ENCODE data around the gene TMEM63C. TPM values are rescaled to one million over a fixed set of nuclear protein-coding genes. Genes with fewer than 3 reads are reported as not detected.

TMEM63C gene
- total RNA-seq, 3 donors from 2014 or later (not counting 1 experiment from before 2014, with no cell fraction given): 1.5 to 5.1 (median 2.1) TPM

DNA sequence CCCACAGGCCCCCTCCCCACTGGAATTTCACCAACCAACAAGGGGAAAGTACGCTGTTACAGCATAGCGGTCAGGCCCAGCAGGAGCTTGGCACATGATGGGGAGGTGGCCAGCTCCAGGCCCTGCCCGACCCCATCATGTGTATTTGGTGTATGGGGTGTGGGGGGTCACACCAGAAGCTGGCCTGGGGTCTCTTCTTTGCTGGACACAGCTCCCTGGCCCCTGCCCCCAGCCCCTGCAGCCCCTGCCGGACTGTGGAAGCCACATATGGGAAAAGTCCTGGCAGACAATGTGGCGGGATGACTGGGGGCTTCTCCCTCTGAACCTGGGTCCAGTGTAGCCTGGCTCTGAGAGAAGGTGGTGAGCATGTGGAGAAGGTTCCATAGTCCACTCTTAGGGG lies 77.0 kb downstream of the TMEM63C start:
- H3K4me3 Mint-ChIP-seq: no peak overlapping the region
- intact Hi-C loops (cut with micrococcal nuclease): no loop called here
- H3K27ac Mint-ChIP-seq: no peak overlapping the region
- H3K9me3 ChIP-seq (ENCODE audit: control insufficient read depth, insufficient read depth, low read length): no peaks in the 10 kb centered on the region
- no peaks in the 10 kb centered on the region for H3K9me3 Mint-ChIP-seq
- no peak overlapping the region for H3K4me3 ChIP-seq (ENCODE audit: low read length)
- peaks cover 13 to 21% of the 10 kb centered on the region in 2 donors for H3K27me3 Mint-ChIP-seq (ENCODE audit: low read depth in 2 of 2)
- H3K36me3 Mint-ChIP-seq: no peaks in the 10 kb centered on the region
- DNase-seq: no peak
- H3K36me3 ChIP-seq (ENCODE audit: control insufficient read depth, insufficient read depth, low read length): no peaks in the 10 kb centered on the region
- H3K27me3 ChIP-seq (ENCODE audit: control insufficient read depth, insufficient read depth, low read length): no peaks in the 10 kb centered on the region
- H3K27ac ChIP-seq (ENCODE audit: low read length): no peak overlapping the region
- TF ChIP-seq, protein P1, sequence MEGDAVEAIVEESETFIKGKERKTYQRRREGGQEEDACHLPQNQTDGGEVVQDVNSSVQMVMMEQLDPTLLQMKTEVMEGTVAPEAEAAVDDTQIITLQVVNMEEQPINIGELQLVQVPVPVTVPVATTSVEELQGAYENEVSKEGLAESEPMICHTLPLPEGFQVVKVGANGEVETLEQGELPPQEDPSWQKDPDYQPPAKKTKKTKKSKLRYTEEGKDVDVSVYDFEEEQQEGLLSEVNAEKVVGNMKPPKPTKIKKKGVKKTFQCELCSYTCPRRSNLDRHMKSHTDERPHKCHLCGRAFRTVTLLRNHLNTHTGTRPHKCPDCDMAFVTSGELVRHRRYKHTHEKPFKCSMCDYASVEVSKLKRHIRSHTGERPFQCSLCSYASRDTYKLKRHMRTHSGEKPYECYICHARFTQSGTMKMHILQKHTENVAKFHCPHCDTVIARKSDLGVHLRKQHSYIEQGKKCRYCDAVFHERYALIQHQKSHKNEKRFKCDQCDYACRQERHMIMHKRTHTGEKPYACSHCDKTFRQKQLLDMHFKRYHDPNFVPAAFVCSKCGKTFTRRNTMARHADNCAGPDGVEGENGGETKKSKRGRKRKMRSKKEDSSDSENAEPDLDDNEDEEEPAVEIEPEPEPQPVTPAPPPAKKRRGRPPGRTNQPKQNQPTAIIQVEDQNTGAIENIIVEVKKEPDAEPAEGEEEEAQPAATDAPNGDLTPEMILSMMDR (IDR thresholded peaks at IDR 0.05): no peak
- no peak for ATAC-seq
- H3K4me1 ChIP-seq (ENCODE audit: control insufficient read depth, insufficient read depth, low read length): no peaks in the 10 kb centered on the region
- WGBS (ENCODE audit: insufficient coverage): 90% methylated on average over 5 of the region's 5 CpGs
- H3K4me1 Mint-ChIP-seq: no peaks in the 10 kb centered on the region

DNA sequence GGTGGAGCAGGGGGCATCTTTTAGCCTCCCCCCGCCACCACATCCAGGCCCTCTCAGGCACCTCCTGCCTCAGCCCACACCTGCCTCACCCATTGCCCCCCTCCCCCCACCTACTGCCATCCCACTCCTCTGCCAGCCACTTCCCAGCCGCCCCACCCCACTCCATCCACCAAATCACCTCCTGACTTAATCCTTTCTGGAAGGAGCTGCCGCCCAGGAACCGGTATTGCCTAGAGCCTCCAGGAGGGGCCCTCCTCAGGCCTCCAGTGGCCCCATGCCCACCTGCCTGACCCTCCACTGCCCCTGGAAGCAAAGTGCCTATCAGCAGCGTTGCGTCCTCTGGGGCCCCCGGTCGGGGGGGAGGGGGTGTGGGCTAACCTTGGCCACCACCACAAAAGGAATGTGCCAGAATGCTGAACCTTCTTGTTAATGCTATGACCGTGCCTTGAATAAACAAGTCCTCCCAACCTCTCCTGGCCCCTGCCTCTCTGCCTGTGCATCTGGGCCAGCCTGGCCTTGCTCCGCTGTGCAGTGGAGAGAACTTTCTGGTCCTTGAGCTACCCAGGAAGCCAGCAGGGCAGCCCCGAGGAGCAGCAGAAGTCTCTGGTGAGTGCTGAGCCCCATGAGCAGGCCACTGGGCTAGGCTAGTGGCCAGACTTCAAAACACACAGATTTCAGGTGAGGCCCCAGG lies 77.6 kb downstream of the TMEM63C start:
- Histone ChIP-seq H3K27ac (ENCODE audit: low read length) (no peak overlapping the region), H3K4me3 (ENCODE audit: low read length) (no peak overlapping the region), H3K27me3 (ENCODE audit: control insufficient read depth, insufficient read depth, low read length) (no peaks in the 10 kb centered on the region), H3K4me1 (ENCODE audit: control insufficient read depth, insufficient read depth, low read length) (no peaks in the 10 kb centered on the region), H3K36me3 (ENCODE audit: control insufficient read depth, insufficient read depth, low read length) (no peaks in the 10 kb centered on the region), H3K9me3 (ENCODE audit: control insufficient read depth, insufficient read depth, low read length) (no peaks in the 10 kb centered on the region)
- H3K4me3 Mint-ChIP-seq: no peak overlapping the region
- TF ChIP-seq, protein P1 (IDR thresholded peaks at IDR 0.05): no peak
- DNase-seq (no peak), ATAC-seq (no peak)
- no peaks in the 10 kb centered on the region for H3K4me1 Mint-ChIP-seq
- no peaks in the 10 kb centered on the region for H3K36me3 Mint-ChIP-seq
- 87% methylated on average over 11 of the region's 11 CpGs for WGBS (ENCODE audit: insufficient coverage)
- intact Hi-C loops (cut with micrococcal nuclease): no loop called here
- no peaks in the 10 kb centered on the region for H3K9me3 Mint-ChIP-seq
- H3K27ac Mint-ChIP-seq: no peak overlapping the region
- H3K27me3 Mint-ChIP-seq (ENCODE audit: low read depth in 2 of 2): peaks cover 12 to 21% of the 10 kb centered on the region in 2 donors

DNA sequence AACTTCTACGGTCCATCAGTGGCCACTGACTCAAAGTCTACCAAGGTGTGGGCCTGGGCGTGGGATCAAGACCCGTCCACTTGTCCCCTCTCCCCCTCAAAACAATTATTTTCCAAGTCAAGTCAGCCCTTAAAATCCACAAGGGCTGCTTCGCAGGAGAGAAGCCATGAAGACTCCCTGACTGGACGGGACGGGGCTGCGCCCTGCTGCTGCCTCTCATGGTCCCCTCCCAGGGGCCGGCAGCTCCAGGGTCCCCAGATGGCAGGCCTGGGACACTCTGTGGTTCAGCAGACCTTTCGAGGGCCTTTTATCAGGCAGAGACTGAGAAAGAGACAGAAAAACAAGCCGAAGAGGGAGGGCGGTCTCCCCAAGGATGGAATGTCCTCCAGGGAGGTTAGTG lies 78.6 kb downstream of the TMEM63C start:
- no peaks in the 10 kb centered on the region for H3K36me3 Mint-ChIP-seq

More for the DNA sequence above, 78.6 kb downstream of the TMEM63C start:
- DNase-seq: no peak
- H3K4me3 Mint-ChIP-seq: no peak overlapping the region
- intact Hi-C loops (cut with micrococcal nuclease): no loop called here
- 92% methylated on average over 11 of the region's 11 CpGs for WGBS (ENCODE audit: insufficient coverage)
- no peaks in the 10 kb centered on the region for H3K4me1 Mint-ChIP-seq
- no peak for ATAC-seq
- H3K27ac ChIP-seq (ENCODE audit: low read length): no peak overlapping the region
- H3K4me1 ChIP-seq (ENCODE audit: control insufficient read depth, insufficient read depth, low read length): no peaks in the 10 kb centered on the region
- TF ChIP-seq, protein P1 (IDR thresholded peaks at IDR 0.05): no peak
- no peaks in the 10 kb centered on the region for H3K9me3 Mint-ChIP-seq
- no peak overlapping the region for H3K4me3 ChIP-seq (ENCODE audit: low read length)
- no peaks in the 10 kb centered on the region for H3K36me3 ChIP-seq (ENCODE audit: control insufficient read depth, insufficient read depth, low read length)
- no peaks in the 10 kb centered on the region for H3K9me3 ChIP-seq (ENCODE audit: control insufficient read depth, insufficient read depth, low read length)
- H3K27ac Mint-ChIP-seq: no peak overlapping the region
- H3K27me3 Mint-ChIP-seq (ENCODE audit: low read depth in 2 of 2): peaks cover 12 to 21% of the 10 kb centered on the region in 2 donors
- no peaks in the 10 kb centered on the region for H3K27me3 ChIP-seq (ENCODE audit: control insufficient read depth, insufficient read depth, low read length)

All from natural killer cell (primary cell).